Skeletal muscle satellite cell (primary cell): ENCODE measurements around the gene ADAMTSL2.

ENCODE experiments used
- H3K27me3 ChIP-seq: 2 replicates; pipeline ENCODE4 v1.7.0; 2013; ENCODE audit warnings: low read length; ENCODE audit not compliant: control insufficient read depth, insufficient read depth
- H3K36me3 ChIP-seq: 2 replicates; pipeline ENCODE4 v1.7.0; 2013; ENCODE audit warnings: mild to moderate bottlenecking, control low read depth, low read length; ENCODE audit not compliant: insufficient read depth
- H3K4me1 ChIP-seq: 2 replicates; pipeline ENCODE4 v1.7.0; 2013; ENCODE audit warnings: low read length; ENCODE audit not compliant: control insufficient read depth, insufficient read depth
- H3K4me2 ChIP-seq: 2 replicates; pipeline ENCODE4 v1.7.0; 2013; ENCODE audit warnings: mild to moderate bottlenecking, low read length
- H3K4me3 ChIP-seq: 2 replicates; pipeline ENCODE4 v1.7.0; 2013; ENCODE audit warnings: low read length
- H3K9ac ChIP-seq: 2 replicates; pipeline ENCODE4 v1.7.0; 2013; ENCODE audit warnings: mild to moderate bottlenecking, low read depth, low read length, moderate library complexity
- H3K9me3 ChIP-seq: replicated peaks from 2 replicates; pipeline ENCODE4 v1.7.0; 2013; ENCODE audit warnings: mild to moderate bottlenecking, control low read depth, low read length

The ADAMTSL2 gene

GRCh38 chr9:133609311-133610098 is 75.0 kb downstream of the ADAMTSL2 start, which contains the start of gene FAM163B:
FAM163B (minus strand) TSS chr9:133609389; CDS start chr9:133580223, 29,166 bp downstream.
- Histone ChIP-seq H3K4me3 (peak within 1 kb of the TSS; percentile 13), H3K4me2 (peak within 1 kb of the TSS; percentile 56), H3K9me3 (no peaks in the 10 kb centered on the region), H3K4me1 (no peaks in the 10 kb centered on the region), H3K9ac (no peak within 1 kb of the TSS), H3K36me3 (no peaks in the 10 kb centered on the region), H3K27me3 (peaks cover 96% of the 10 kb centered on the region)

GRCh38 chr9:133610845-133611244 is 76.3 kb downstream of the ADAMTSL2 start:
- Histone ChIP-seq H3K9ac (no peak overlapping the region), H3K9me3 (no peaks in the 10 kb centered on the region), H3K4me1 (no peaks in the 10 kb centered on the region), H3K4me2 (no peak overlapping the region), H3K4me3 (no peak overlapping the region), H3K36me3 (no peaks in the 10 kb centered on the region), H3K27me3 (peaks cover 96% of the 10 kb centered on the region)

- Histone ChIP-seq H3K36me3 (no peaks in the 10 kb centered on the region), H3K27me3 (peaks cover 96% of the 10 kb centered on the region), H3K4me3 (no peak overlapping the region), H3K4me2 (no peak overlapping the region), H3K9ac (no peak overlapping the region), H3K4me1 (no peaks in the 10 kb centered on the region), H3K9me3 (no peaks in the 10 kb centered on the region)
These were observed 77.5 kb downstream of the ADAMTSL2 start for GRCh38 chr9:133612051-133612450.

- H3K9ac ChIP-seq, result no peak overlapping the region
- H3K36me3 ChIP-seq, result no peaks in the 10 kb centered on the region
- no peak overlapping the region for H3K4me2 ChIP-seq
- H3K27me3 ChIP-seq, result peaks cover 96% of the 10 kb centered on the region
- no peaks in the 10 kb centered on the region for H3K4me1 ChIP-seq
- H3K4me3 ChIP-seq, result no peak overlapping the region
- no peaks in the 10 kb centered on the region for H3K9me3 ChIP-seq
These were observed 78.3 kb downstream of the ADAMTSL2 start for GRCh38 chr9:133612816-133613215.

GRCh38 chr9:133613432-133613831 is 78.9 kb downstream of the ADAMTSL2 start:
- Histone ChIP-seq H3K27me3 (peaks cover 96% of the 10 kb centered on the region), H3K36me3 (no peaks in the 10 kb centered on the region), H3K4me1 (no peaks in the 10 kb centered on the region), H3K4me2 (no peak overlapping the region), H3K9ac (no peak overlapping the region), H3K9me3 (no peaks in the 10 kb centered on the region), H3K4me3 (no peak overlapping the region)

- no peaks in the 10 kb centered on the region for H3K36me3 ChIP-seq
- H3K9ac ChIP-seq, result no peak overlapping the region
- peaks cover 96% of the 10 kb centered on the region for H3K27me3 ChIP-seq
- H3K9me3 ChIP-seq, result no peaks in the 10 kb centered on the region
- H3K4me1 ChIP-seq, result no peaks in the 10 kb centered on the region
- H3K4me3 ChIP-seq, result no peak overlapping the region
- H3K4me2 ChIP-seq, result no peak overlapping the region
These were observed 79.6 kb downstream of the ADAMTSL2 start for GRCh38 chr9:133614056-133614455.

DNA sequence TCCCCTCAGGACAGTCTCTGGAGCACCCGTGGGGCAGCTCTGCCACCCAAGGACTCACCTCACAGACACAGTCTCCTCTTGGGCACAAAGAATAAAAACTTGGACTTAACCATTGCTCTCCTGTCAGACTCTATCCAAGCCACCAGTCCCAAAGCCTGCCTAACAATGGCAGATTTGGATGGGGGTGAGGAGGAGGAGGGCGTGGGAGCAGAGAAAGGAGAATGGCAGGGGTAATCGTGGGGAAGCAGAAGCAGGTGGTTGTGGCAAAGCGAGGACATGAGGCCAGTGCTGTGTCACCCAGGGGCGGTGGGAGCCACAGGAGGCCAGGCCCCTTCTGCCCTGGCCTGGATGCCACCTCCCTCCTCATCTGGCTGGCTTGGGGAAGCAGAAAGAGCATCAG is 80.2 kb downstream of the ADAMTSL2 start:
- no peak overlapping the region for H3K4me3 ChIP-seq
- peaks cover 96% of the 10 kb centered on the region for H3K27me3 ChIP-seq
- H3K4me2 ChIP-seq, result no peak overlapping the region
- H3K4me1 ChIP-seq, result no peaks in the 10 kb centered on the region
- no peaks in the 10 kb centered on the region for H3K9me3 ChIP-seq
- H3K9ac ChIP-seq, result no peak overlapping the region
- no peaks in the 10 kb centered on the region for H3K36me3 ChIP-seq

- no peaks in the 10 kb centered on the region for H3K9me3 ChIP-seq
- H3K36me3 ChIP-seq, result no peaks in the 10 kb centered on the region
- no peak overlapping the region for H3K4me3 ChIP-seq
- no peaks in the 10 kb centered on the region for H3K4me1 ChIP-seq
- H3K9ac ChIP-seq, result no peak overlapping the region
- no peak overlapping the region for H3K4me2 ChIP-seq
- H3K27me3 ChIP-seq, result peaks cover 98% of the 10 kb centered on the region
These were observed 80.7 kb downstream of the ADAMTSL2 start for GRCh38 chr9:133615186-133615585.

DNA sequence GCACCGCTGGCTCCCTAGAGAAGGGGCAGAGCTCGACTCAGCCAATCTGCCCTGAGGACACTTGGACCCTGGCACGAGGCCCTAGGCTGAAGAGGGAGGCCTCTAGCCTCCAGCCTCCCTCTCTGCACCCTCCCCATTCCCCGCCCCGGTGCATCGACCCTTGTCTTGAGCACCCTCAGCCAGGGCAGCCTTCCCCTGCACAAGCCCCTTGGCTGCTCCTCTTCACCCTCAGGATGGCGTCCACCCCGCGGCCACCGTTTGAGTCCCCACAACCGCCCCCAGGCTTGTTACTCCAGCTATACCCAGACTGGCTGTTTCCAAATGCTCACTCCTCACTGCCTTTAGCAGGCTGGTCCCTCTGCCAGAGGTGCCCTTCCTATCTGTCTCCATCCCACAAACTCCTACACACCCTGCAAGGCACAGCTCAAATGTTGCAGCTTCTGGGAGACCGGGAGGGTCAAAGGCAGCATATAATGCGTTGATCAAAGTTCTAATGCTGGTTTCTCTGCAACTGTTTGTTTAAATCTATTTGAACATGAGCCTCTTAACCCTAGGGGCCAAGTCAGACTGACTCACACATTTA is 81.2 kb downstream of the ADAMTSL2 start:
- H3K9me3 ChIP-seq, result no peaks in the 10 kb centered on the region
- H3K4me3 ChIP-seq, result no peak overlapping the region
- H3K4me1 ChIP-seq, result no peaks in the 10 kb centered on the region
- peaks cover 96% of the 10 kb centered on the region for H3K27me3 ChIP-seq
- H3K36me3 ChIP-seq, result no peaks in the 10 kb centered on the region
- H3K9ac ChIP-seq, result no peak overlapping the region
- no peak overlapping the region for H3K4me2 ChIP-seq

- Histone ChIP-seq H3K4me3 (no peak overlapping the region), H3K9me3 (no peaks in the 10 kb centered on the region), H3K36me3 (no peaks in the 10 kb centered on the region), H3K27me3 (peaks cover 93% of the 10 kb centered on the region), H3K9ac (no peak overlapping the region), H3K4me1 (no peaks in the 10 kb centered on the region), H3K4me2 (no peak overlapping the region)
These were observed 82.3 kb downstream of the ADAMTSL2 start for GRCh38 chr9:133616643-133617405.

DNA sequence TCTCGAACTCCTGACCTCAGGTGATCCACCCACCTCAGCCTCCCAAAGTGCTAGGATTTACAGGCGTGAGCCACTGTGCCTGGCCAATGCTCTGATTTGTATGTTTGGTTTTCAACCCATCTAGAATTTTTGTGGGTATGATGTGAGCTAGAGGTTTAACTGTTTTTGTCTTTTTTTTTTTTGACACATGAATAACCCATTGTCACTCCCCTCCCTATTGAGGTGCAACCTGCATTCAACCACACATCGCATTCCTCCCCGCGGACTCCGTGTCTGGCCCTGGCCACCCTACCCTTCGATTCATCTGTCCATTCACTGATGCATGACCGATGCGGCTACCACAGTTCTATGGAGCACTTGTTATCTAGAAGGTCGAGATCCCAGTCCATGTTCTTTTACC is 84.2 kb downstream of the ADAMTSL2 start:
- H3K4me2 ChIP-seq, result no peak overlapping the region
- no peaks in the 10 kb centered on the region for H3K9me3 ChIP-seq
- no peak overlapping the region for H3K9ac ChIP-seq
- no peak overlapping the region for H3K4me3 ChIP-seq
- H3K36me3 ChIP-seq, result no peaks in the 10 kb centered on the region
- peaks cover 84% of the 10 kb centered on the region for H3K27me3 ChIP-seq
- H3K4me1 ChIP-seq, result no peaks in the 10 kb centered on the region
